Ovary (tissue), 9 donors: ENCODE data around the gene MCFD2. TPM values are rescaled to one million over a fixed set of nuclear protein-coding genes. Genes with fewer than 3 reads are reported as not detected.

Source experiments
- DNase-seq, 5 donors: peaks; one replicate each; pipeline ENCODE4 v3.0.0-alpha.2; 2019 to 2020
- H3K27ac ChIP-seq, 2 donors: fragments of 200-600 bp; one replicate each; pipeline versions ENCODE4 v1.5.1 to v1.8.0; 2019 to 2022
- H3K27me3 ChIP-seq: fragments of 200-600 bp; one replicate; pipeline ENCODE4 v1.8.0; 2022
- H3K36me3 ChIP-seq: fragments of 200-600 bp; sonication (generic); one replicate; pipeline ENCODE4 v1.5.1; 2019
- H3K4me1 ChIP-seq: one replicate; pipeline ENCODE4 v1.8.1; 2013; ENCODE audit warnings: mild to moderate bottlenecking, moderate library complexity; ENCODE audit not compliant: insufficient read depth
- H3K4me3 ChIP-seq: fragments of 200-600 bp; sonication (generic); one replicate; pipeline ENCODE4 v1.5.1; 2017
- H3K9me3 ChIP-seq, 2 donors: fragments of 200-600 bp in 1 of 2; sonication (generic) in 1 of 2; one replicate each; pipeline versions ENCODE4 v1.5.1 to v1.8.1; 2013 to 2019; ENCODE audit warnings: mild to moderate bottlenecking in 1 of 2, moderate library complexity in 1 of 2
- CTCF ChIP-seq, 3 donors: fragments of 450-650 bp in 2 of 3; fragments of 200-600 bp in 1 of 3; IDR thresholded peaks; one replicate each; pipeline versions ENCODE4 v1.5.1 to v1.8.0; 2016 to 2022; ENCODE audit warnings: antibody characterized with exemption in 3 of 3, mild to moderate bottlenecking in 1 of 3
- EP300 ChIP-seq: sonication (generic); formaldehyde crosslinking; IDR thresholded peaks from one replicate; pipeline ENCODE4 v1.6.1; 2017; ENCODE audit warnings: antibody characterized with exemption
- POLR2A ChIP-seq: fragments of 450-650 bp; IDR thresholded peaks from one replicate; pipeline ENCODE4 v1.6.1; 2017; ENCODE audit warnings: antibody characterized with exemption, mild to moderate bottlenecking, moderate library complexity
- WGBS, 3 donors: extraction: QIAGEN DNeasy Blood & Tissue Kit in 1 of 3; methylation state at CpG; one replicate each; pipeline versions ENCODE4 v1.1.5 to v1.1.7; 2013 to 2017; 5-methylcytosine and 5-hydroxymethylcytosine counted together
- intact Hi-C, 4 donors: fragments of 100-400 bp; cut with DNase I; formaldehyde crosslinking; loops; one replicate each; pipeline versions ENCODE4 v1.11.0 to v1.15.1; 2022 to 2023
- polyA plus RNA-seq, 2 donors: library from polyadenylated mRNA; stranded (reverse); fragments of 200-250 nt in 1 of 2; fragments of 350-450 nt in 1 of 2; fragmentation: Illumina TruSeq in 1 of 2; extraction: RNeasy Lipid Tissue Mini Kit (QIAGEN cat#74804) in 1 of 2; gene quantifications; one replicate each; pipeline ENCODE4 v1.2.3, GENCODE V29; 2013 to 2014
- total RNA-seq, 7 donors: library from RNA; depleted of rRNA in 2 of 7; stranded (reverse); fragments of >200 nt in 2 of 7; fragmentation: NEBNext Ultra II Directional in 3 of 7; extraction: Animal tissue kit (Norgen Biotek cat#: 25700) in 3 of 7; gene quantifications; one replicate each; pipeline versions ENCODE4 v1.1.0 to v1.2.4, GENCODE V29; 2016 to 2023
- donor health status: DM: no; HTN: no; CAD: no; lungs with moderate emphysema.
- donor health status: DM: no; HTN: no; CAD: no.
- donor health status: Bipolar disorder and iron deficiency.
- donor health status: DM: yes; HTN: yes; CAD: no.
- donor health status: DM: no; HTN: no; CAD: no.
- donor health status: DM: yes; HTN: yes; CAD: no.

MCFD2 gene
- total and polyA plus RNA-seq, 9 donors: 62.8 to 176 (median 134) TPM

- Histone ChIP-seq H3K4me3 (no peak overlapping the region), H3K36me3 (no peaks in the 10 kb centered on the region), H3K27me3 (no peaks in the 10 kb centered on the region), H3K27ac (no peak overlapping the region), H3K9me3 (no peaks in the 10 kb centered on the region), H3K4me1 (peaks cover 12% of the 10 kb centered on the region)
- DNase-seq: no peak
- TF ChIP-seq EP300 (no peak), POLR2A (no peak), CTCF (IDR thresholded peaks at IDR 0.05) (no peak)
- WGBS, 3 donors: 74 to 88% (median 74%) methylated on average over 3 of the region's 3 CpGs
- intact Hi-C loops: loop anchor here in 2 of 4 donors (5.0 to 10.0 kb wide), 2 partner anchors 65 to 212 kb away; no protein-coding TSS in a partner anchor
These were observed 46.0 kb downstream of the MCFD2 start for GRCh38 chr2:46869621-46870020.

DNA sequence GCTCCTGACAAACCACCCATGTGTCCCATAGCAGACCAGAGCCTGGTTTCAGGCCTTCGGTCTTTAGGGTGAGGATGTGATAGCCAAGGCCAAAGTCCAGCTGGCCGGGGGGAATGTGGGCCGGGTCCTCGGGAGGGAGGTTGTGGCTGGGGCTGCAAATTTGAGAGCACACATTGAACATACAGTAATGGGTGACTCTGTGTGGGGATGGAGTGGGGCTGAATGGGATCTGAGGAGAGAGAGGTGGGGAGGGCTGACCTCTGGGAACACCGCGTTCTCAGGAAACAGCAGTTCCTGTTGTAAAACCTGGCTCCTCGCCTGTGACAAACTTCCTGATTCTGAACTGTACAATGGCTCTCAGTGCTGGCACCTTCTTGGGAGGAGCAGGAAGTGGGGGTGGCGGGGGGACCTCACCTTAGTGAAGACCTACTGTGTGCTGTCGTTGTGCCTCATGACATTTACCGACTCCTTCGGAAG, 48.8 kb downstream of the MCFD2 start:
- peaks cover 7% of the 10 kb centered on the region for H3K4me1 ChIP-seq
- TF ChIP-seq EP300 (no peak), POLR2A (no peak), CTCF (IDR thresholded peaks at IDR 0.05) (no peak)
- no peaks in the 10 kb centered on the region for H3K36me3 ChIP-seq
- no peaks in the 10 kb centered on the region for H3K27me3 ChIP-seq
- WGBS, 3 donors: 38 to 70% (median 57%) methylated on average over 11 of the region's 11 CpGs
- H3K9me3 ChIP-seq: no peaks in the 10 kb centered on the region
- no peak overlapping the region for H3K4me3 ChIP-seq
- peak overlapping the region in 1 of 2 donors; percentile 6 for H3K27ac ChIP-seq
- DNase-seq: peak in 4 of 5 donors; percentile 57 to 84 (median 72)
- intact Hi-C loops: no loop called here

DNA sequence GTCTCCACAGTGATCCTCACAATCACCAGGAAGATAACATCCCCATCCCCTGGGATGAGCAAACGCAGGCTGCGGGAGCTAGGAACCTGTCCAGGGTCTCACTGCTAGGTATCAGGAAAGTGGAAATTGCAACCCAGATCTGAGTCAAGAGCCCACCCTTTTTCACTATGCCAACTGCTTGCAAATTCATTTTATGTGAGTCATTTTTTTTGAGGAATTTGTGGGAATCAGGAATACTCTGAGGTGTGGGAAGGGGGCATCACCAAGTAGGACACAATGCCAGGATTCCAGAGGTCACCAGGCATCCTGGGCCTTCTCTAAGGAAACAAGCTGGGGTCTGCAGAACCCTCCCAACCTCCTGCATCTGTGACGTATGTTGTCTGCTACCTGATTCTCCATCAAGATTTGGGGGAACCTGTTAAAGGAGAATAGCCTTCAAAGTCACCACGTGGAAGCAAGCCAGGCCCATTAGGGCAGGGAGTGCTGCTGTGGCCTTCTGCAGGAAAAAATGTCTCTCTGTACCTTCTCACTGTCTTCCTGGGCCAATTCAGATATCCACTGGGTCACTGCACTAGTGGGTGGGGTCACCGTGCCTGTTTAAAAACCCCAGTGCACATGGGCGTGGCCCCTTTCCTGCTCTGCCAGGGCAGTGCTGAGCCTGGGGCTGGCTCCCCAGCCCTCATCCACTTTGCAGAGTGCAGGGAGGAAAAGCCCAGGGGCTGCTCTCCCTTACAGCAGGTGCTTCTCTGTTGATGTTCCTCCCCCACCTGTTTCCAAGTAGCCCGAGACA, 50.2 kb downstream of the MCFD2 start:
- no peaks in the 10 kb centered on the region for H3K27me3 ChIP-seq
- intact Hi-C loops: no loop called here
- no peaks in the 10 kb centered on the region for H3K9me3 ChIP-seq
- H3K4me1 ChIP-seq: peaks cover 7% of the 10 kb centered on the region
- H3K36me3 ChIP-seq: no peaks in the 10 kb centered on the region
- WGBS, 3 donors: 86 to 98% (median 95%) methylated on average over 6 to 7 of the region's 7 CpGs
- TF ChIP-seq POLR2A (no peak), EP300 (no peak), CTCF (IDR thresholded peaks at IDR 0.05) (no peak)
- H3K4me3 ChIP-seq: no peak overlapping the region
- no peak overlapping the region for H3K27ac ChIP-seq
- peak in 2 of 5 donors; percentile 12 to 24 for DNase-seq

GRCh38 chr2:46863882-46864281, 51.7 kb downstream of the MCFD2 start:
- Histone ChIP-seq H3K9me3 (no peaks in the 10 kb centered on the region), H3K4me3 (no peak overlapping the region), H3K4me1 (peaks cover 7% of the 10 kb centered on the region), H3K27me3 (no peaks in the 10 kb centered on the region), H3K27ac (no peak overlapping the region), H3K36me3 (no peaks in the 10 kb centered on the region)
- intact Hi-C loops: no loop called here
- DNase-seq: peak in 1 of 5 donors; percentile 10
- TF ChIP-seq POLR2A: no peak
- no peak for TF ChIP-seq EP300
- TF ChIP-seq CTCF (IDR thresholded peaks at IDR 0.05): no peak
- 79 to 86% (median 80%) methylated on average over 1 of the region's 1 CpG for WGBS, 3 donors
